HuH-7 (cell line): ENCODE data around the gene TUBAL3.
"Not testable (repeated sequence)": the region's sequence is repeated elsewhere in the genome, so short reads cannot be mapped to it uniquely, and the experiment has no call there.

Experiments
- DNase-seq: peaks from one replicate; pipeline ENCODE4 v3.0.0; 2011; ENCODE audit warnings: low spot score

The TUBAL3 gene

DNA sequence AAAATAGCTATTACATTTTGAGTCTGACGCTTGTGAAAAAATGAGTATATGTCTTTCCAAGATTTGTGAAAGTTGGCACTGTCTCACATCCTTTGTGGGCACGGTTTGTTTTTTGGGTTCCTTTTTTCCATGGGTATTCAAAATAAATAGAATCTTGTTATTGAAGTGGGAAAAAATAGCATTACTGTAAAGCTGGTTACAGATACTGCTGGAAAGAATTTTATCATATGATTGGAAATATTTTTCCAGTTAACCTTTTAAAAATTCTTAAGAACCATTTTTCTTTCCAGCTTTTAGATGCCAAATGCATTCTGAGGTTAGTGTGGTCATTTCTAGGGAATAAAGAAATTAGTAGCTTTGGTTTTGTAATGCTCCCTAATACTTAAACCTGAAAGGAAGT, 19.1 kb upstream of the TUBAL3 start:
- no peak for DNase-seq

DNA sequence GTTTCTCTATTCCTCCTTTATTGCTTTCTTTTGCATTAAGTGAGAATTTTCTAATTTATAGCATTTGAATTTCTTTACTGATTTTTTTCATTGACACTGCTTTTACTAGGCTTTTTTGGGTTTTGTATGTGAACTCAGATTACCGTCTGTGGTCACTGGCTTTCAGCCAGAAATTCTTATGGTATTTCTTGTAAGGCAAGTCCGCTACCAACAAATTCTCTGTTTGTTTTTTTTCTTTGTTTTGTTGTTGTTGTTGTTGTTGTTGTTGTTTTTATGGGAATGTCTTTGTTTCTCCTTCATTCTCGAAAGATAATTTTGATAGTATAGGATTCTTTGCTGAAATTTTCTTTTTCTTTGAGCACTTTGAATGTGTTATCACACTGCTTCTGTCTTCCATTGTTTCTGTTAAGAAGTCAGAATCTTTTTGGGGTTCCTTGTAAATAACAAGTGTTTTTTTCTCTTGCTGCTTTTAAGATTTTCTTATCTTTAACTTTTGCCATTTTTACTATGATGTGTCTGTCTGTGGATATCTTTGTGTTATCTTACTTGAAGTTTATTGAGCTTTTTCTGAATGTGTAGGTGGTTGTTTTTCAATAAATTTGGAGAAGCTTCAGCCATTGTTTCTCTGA, 15.0 kb upstream of the TUBAL3 start:
- DNase-seq = no peak

DNA sequence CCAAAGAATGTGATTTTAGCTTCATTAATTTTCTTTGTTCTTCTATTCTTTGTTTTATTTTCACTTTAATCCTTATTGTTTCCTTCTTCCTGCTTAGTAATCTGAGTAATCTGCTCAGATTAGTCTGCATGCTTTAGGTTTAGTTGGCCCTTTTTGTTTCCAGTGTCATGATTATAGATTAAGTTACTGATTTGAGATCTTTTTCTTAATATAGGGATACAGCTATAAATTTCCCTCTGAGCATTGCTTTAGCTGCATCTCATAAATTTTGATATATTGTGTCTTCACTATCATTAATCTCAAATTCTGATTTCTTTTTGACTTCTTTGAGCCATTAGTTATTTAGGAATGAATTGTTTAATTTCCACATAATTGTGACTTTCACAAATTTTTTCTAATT, 14.0 kb upstream of the TUBAL3 start:
- no peak for DNase-seq

DNA sequence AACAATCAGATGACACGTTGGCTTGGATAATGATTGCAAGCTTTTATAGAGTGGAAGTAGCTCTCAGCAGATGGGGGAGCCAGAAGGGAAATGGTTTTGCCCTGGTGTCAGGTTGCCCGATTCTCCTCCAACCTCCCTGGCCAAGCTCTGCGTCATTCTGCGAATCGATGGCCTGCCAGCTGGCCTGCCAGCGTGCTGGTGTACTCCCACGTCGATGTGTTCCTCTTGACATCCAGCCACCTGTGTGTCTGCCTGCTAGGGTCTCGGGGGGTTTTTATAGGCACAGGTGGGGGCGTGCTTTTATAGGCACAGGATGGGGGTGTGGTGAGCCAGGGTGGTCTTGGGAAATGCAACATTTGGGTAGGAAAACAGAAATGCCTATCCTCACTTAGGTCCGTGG, 12.4 kb upstream of the TUBAL3 start:
- DNase-seq = no peak

DNA sequence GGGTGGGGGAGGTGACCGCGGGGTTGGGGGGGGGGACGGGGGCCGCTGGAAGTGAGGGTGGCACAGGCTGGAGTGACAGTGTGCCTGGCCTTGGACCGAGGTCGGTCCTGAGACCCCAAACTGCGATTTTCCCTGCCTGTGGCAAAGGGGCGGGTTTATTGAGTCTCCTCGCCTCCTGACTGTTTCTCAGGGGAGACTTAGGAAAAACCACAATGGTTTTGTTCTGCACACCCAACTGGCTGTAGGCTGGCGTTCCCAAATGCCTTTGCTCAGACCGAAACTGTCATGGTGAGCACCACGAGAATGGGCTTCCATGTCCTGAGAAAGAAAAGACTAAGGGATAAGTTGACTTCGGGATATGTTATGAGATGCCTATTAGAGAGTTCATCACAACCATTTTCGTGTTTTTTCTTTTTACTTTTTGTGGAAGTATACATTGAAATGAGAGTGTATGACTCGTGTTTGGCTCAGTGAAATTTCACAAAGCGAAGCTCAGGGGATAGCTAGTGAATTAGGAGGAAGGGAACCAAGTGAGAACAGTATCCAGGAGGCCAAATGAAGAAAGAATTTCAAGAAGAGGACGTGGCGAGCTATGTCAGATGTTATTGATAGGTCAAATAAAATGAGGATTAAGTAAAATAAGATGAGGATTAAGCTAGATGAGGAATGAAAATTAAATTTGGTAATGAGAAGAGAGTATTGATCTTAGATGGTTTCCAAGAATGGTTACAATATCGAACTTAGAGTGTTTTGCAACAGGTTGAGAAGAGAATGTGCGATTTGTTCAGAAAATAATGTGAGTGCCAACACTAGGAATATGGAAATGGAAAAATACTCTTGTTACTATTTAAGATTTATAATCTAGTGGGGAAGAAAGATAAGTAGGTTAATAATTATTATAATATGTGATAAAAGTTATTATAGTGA, 8.6 kb upstream of the TUBAL3 start:
- DNase-seq = peak; percentile 30

DNA sequence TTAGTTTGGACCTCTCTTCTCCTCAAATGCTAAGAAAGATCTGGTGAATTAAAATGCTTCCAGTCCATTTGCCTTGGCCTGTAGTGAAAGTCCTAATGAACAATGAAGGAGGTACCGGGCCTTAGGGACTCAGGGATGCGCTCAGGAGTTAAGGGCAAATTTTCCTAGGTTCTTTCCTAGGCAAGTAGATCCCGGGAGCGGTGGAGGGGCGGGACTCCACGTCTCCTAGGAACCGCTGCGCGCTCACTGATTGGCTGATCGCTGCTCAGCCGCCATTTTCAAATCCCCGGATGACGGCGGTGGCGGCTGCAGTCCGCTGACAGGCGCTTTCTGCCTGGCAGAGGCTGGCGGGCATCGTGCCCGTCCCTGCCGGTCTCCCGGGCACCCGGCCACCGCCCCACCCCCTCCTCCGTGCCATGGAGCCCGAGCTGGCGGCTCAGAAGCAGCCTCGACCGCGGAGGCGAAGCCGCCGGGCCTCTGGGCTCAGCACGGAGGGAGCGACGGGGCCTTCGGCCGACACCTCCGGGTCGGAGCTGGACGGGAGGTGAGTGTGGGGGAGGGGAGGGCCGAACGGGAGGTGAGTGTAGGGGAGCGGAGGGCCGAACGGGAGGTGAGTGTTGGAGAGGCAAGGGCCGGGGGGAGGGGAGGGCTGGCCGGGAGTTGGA, 7.8 kb upstream of the TUBAL3 start, which contains the start of gene NET1:
TSS of gene NET1 (plus strand) at position 281 of the 665 bp plus-strand sequence. CDS start at position 417, 136 bp downstream.
- peak; percentile 99 for DNase-seq

DNA sequence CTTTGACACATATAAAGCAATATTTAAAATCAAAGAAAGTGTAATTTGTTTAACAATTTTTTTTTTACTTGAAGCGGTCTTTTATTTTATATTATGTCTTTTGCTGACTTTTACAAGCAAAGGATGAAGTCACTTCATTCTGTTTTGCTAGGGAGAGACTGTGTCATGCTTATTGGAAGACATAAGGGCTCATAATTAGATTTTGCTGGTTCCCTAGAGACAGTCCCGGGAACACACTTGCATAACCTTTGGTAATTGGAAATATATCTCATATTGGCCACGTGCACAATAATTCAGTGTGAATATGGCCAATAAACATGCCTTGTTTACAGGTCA, 7.3 kb upstream of the TUBAL3 start:
- DNase-seq = peak; percentile 10

DNA sequence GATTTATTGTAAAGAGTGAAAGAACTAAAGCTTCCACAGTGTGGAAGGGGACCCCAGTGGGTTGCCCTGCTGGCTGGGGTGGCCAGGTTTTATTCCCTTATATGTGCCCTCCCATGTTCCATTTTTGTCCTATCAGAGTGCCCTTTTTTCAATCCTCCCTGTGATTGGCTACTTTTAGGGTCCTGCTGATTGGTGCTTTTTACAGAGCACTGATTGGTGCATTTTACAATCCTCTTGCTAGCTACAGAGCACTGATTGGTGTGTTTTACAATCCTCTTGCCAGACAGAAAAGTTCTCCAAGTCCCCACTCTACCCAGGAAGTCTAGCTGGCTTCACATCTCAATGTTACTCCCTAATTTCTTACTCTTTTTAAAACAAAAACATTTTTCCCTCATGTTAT, 6.2 kb upstream of the TUBAL3 start:
- DNase-seq = not testable (repeated sequence)

DNA sequence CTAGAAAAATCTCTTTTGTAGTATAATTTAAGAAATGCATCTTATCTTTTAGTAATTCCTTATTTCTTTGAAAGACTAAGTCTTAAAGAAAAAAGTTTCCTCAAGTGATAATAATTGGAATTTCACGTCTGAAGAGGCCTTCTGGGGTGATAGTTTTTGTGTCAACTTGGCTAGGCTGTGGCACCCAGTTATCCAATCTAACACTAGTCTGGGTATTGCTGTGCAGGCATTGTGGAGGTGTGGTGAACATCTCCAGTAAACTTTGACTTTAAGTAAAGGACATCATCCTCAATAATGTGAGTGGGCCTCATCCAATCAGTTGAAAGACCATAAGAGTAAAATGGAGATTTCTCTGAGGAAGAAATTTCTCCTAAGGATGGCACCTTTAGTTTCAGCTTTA, 2.3 kb upstream of the TUBAL3 start:
- DNase-seq = no peak

DNA sequence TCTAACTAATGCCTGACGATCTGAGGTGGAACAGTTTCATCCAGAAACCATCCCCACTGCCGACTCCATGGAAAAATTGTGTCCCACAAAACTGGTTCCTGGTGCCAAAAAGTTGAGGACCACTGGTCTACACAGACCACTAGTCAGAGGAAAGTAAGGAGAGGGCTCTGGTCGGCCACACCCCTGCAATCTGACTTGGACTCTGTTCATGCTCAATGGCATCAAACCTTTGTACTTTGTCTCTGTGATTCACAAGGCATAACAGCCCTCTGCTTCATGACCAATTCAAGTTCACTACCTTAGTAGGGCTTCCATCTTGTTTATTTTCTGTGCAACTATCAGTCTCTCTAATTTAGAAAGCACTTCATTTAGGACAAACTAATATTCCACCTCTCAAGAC, 1.8 kb downstream of the TUBAL3 start:
- no peak for DNase-seq

DNA sequence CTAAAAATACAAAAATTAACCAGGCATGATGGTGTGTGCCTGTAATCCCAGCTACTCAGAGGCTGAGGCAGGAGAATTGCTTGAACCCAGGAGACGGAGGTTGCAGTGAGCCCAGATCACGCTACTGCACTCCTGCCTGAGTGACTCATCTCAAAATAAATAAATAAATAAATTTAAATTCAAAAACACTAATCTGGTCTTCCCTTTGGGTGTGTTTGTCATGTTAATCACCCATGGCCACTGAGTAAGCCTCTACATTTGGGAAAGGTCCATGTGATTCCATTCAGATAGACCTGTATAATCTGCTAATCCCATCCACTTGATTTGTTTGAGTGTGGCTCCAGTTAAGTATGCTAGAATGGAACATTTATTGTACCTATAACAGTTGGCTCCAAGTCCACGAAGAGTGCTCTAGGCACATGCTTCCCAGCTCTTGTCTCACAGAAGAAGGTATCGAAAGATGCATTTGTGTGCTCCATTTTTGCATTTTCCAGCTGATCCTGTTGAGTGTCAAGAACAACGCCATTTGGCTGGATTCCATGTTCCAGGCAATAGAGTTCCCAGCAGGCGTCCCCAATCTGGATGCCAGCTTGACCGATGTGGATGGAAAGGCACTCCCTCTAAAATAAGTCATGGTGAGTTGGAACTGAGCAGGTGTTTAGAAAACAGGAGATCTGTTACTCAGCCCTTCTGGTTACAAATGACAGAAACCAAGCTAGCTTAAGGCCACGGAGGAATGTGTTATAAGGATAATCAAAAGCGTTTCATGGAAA, 4.0 kb downstream of the TUBAL3 start:
- DNase-seq = no peak

DNA sequence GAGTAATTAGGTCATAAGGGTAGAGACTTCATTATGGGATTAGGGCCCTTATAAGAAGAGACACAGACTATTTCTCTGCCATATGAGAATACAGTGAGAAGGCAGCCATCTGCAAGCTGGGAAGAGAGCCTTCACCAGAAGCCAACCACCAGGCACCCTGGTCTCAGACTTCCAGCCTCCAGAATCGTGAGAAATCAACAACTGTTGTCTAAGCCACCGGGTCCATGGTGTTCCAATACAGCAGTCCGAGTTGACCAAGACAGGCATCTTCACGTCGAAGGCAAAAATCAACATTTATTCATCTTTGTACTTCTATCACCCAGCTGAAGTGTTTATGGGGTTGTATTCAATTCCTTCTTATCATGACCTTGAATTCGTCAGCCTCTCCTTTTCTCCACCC, 5.3 kb downstream of the TUBAL3 start:
- DNase-seq = no peak

DNA sequence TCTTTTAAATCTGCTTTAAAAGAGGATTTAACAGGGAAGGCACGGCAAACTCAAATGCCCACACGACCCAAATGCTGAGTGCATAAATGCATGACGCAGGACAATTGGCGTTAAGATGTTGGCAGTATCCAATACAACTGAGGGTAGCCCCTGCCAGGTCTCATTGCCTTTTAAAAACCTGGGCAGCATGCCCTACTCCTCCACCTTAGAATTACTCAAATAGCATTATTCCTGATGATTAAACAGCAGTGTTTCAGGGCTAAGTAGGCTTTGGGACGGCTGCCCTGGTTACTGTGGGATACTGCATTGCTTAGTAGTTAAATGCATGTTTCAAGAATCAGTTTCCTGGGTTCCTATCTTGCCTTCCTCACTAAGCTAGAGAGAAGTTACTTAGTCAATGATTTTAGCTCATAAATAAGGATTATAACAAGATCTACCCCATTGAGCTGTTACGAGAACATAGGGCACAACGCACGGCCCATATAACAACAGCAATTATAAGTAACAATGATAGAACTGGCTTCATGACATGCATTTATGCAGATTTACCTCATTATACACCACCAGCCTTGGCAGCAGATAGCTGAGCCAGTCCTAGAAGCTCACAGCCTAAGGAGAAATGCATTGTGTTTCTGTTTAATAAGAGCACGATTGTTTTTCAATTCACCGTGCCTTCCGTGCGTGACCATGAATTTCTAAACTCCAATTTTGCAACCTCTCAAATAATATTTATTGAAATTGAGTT, 7.9 kb downstream of the TUBAL3 start:
- no peak for DNase-seq

DNA sequence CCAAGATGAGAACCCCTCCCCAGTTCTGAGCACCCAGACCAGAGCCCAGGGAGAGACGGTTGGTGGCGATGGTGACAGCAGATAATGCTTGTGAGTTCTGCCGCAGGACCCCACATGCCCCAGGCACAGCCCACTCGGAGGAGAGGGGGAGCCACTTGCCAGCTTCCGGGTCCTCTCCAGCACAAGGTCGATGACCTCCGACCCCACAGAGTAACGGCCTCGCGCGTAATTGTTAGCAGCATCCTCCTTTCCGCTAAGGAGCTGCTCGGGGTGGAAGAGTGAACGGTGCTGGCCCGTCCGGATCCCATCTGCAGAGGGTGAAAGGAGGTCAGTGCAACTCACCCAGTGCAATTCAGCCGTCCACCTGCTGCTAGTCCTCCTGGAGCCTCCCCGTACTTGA, 9.5 kb downstream of the TUBAL3 start:
- no peak for DNase-seq

DNA sequence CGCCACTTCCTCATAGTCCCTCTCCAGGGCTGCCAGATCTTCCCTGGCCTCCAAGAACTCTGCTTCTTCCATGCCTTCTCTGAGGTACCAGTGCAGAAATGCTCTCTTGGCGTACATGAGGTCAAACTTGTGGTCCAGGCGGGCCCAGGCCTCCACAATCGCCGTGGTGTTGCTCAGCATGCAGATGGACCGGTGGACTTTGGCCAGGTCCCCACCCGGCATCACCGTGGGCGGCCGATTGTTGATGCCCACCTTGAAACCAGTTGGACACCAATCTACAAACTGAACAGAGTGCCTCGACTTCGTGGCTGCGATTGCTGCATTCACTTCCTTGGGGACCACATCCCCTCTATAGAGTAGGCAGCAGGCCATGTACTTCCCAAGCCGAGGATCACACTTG, 11.1 kb downstream of the TUBAL3 start:
- no peak for DNase-seq

DNA sequence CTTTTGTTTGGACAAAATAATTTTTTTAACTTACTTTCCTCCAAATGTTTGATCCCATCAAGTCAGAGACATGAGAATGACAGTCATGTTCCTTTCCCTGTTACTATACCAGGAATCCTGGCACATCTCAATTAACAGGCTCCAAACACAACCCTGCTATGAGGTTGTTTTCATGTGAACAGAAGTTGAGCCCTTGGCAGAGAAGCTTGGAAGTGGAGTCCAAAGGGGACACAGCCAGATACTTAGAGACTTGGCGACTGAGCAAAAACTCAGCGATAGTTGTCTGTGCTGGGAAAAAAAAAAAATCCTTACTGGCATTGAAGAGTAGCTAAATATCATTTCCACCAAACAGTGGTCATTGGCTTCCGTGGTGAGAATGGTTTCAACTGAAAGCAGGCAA, 12.8 kb downstream of the TUBAL3 start:
- DNase-seq = no peak

DNA sequence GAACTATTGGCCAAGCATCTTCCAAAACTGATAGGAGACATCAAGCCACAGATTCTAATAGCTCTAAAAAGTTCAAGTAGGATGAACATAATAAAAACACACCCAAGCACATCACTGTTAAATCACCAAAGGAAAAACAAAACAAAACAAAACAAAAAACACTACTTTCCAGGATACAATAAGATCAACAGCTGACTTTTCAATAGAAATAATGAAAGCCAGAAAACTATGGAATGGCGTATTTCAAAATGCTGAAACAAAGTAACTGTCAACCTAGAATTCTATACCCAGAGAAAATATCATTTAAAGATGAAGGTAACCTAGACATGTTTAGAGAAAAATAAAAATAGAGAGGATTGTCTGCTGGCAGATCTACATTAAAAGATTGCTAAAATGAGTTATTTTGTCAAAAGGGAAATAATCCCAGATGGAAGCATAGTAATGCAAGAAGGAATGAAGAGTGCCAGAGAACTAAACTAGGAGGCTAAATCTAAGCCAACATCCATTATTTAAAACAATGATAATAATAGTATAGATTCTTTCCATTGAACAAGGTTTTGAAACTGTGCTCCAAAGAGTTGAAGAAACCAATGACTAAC, 13.9 kb downstream of the TUBAL3 start:
- DNase-seq = no peak

DNA sequence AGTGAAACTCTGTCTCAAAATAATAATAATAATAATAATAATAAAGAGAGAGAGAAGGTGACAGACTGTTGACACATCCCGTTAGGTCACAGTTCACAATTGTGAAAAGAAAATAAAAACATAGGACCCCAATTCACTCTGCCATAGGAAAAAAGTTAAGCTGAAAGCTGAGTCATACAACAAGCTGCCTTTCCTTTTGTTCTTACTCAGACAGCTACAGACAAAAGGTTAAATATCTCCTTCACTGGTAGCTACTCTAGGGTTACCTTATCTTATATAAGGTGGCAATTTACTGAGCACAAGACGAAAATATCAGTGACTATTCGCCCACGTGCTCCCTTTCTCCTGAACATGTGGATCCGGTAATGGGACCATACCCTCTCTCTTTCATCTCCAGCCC, 17.5 kb downstream of the TUBAL3 start:
- no peak for DNase-seq

DNA sequence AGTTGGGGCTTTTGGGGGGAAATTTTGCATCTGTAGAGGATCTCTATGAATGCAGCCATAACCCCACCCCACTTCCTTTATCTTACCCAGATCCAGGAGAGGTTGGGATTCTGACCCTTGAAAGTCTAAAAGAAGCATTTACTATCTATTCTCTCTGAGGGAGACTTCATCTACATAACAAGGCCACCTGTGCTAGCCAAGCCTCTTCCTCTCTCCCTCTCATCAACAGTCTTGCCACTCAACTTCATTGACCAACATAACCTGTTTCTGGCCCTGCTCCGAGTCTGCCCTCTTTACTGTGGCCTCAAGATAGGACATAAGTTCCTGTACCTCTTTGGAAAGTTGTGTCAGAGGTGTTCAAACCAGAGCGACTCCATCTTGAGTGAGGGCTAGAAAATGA, 19.4 kb downstream of the TUBAL3 start:
- no peak for DNase-seq

DNA sequence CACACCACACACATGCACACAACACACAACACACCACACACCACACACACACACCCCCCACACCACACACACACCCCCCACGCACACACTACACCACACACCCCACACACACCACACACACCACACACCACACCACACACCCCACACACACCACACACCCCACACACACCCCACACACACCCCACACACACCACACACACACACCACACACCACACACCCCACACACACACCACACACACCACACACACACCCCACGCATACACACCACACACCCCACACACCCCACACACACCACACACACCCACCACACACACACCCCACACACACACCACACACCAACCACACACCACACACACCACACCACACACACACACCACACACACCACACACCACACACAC, 23.4 kb downstream of the TUBAL3 start:
- DNase-seq = no peak

DNA sequence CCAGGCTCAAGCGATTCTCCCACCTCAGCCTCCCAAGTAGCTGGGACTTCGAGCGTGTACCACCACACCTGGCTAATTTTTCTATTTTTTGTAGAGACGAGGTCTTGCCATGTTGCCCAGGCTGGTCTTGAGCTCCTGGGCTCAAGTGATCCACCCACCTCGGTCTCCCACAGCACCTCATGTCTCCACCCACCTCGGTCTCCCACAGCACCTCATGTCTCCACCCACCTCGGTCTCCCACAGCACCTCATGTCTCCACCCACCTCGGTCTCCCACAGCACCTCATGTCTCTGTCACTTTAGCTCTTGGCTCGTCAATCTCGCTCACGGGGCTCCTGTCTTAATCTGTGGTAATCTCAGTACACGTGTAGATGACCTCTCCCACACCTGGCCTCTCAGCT, 24.2 kb downstream of the TUBAL3 start:
- DNase-seq = not testable (repeated sequence)
